H9 (cell line): ENCODE measurements around the gene PLD1. TPM values are rescaled to one million over a fixed set of nuclear protein-coding genes. Genes with fewer than 3 reads are reported as not detected.

ENCODE experiments used
- DNase-seq: peaks from one replicate; pipeline ENCODE4 v3.0.0-alpha.2; 2017
- H2AFZ ChIP-seq: one replicate; pipeline ENCODE4 v1.6.1; 2013; ENCODE audit warnings: mild to moderate bottlenecking, low read length, control low read depth, moderate library complexity
- H2AK5ac ChIP-seq: 2 replicates; pipeline ENCODE4 v1.6.1; 2013; ENCODE audit warnings: low read length, control low read depth, mixed read lengths; ENCODE audit not compliant: insufficient read length
- H2BK120ac ChIP-seq: one replicate; pipeline ENCODE4 v1.6.1; 2013; ENCODE audit warnings: low read depth, mild to moderate bottlenecking, low read length, control low read depth, inconsistent platforms; ENCODE audit not compliant: poor library complexity, severe bottlenecking
- H2BK12ac ChIP-seq: 2 replicates; pipeline ENCODE4 v1.6.1; 2013; ENCODE audit warnings: low read length, control low read depth, mixed read lengths, low read depth; ENCODE audit not compliant: insufficient read length
- H2BK15ac ChIP-seq: 2 replicates; pipeline ENCODE4 v1.6.1; 2013; ENCODE audit warnings: low read depth, low read length, control low read depth
- H2BK20ac ChIP-seq: one replicate; pipeline ENCODE4 v1.6.1; 2013; ENCODE audit warnings: low read depth, mild to moderate bottlenecking, low read length, control low read depth, inconsistent platforms; ENCODE audit not compliant: poor library complexity, severe bottlenecking
- H2BK5ac ChIP-seq: 2 replicates; pipeline ENCODE4 v1.6.1; 2013; ENCODE audit warnings: low read length, control low read depth, mixed read lengths; ENCODE audit not compliant: insufficient read length
- H3K14ac ChIP-seq: 2 replicates; pipeline ENCODE4 v1.6.1; 2013; ENCODE audit warnings: low read length, control low read depth; ENCODE audit not compliant: insufficient read depth
- H3K18ac ChIP-seq: 2 replicates; pipeline ENCODE4 v1.6.1; 2013; ENCODE audit warnings: low read depth, mild to moderate bottlenecking, mixed read lengths, low read length, control low read depth; ENCODE audit not compliant: insufficient read length
- H3K23ac ChIP-seq: 2 replicates; pipeline ENCODE4 v1.6.1; 2013; ENCODE audit warnings: low read length, control low read depth, mixed read lengths, low read depth; ENCODE audit not compliant: insufficient read length
- H3K23me2 ChIP-seq: 2 replicates; pipeline ENCODE4 v1.6.1; 2013; ENCODE audit warnings: low read depth, mild to moderate bottlenecking, mixed read lengths, low read length, control low read depth; ENCODE audit not compliant: insufficient read length, poor library complexity, severe bottlenecking
- H3K27ac ChIP-seq: 2 replicates; pipeline ENCODE4 v1.5.1; 2013; ENCODE audit warnings: low read length, control low read depth, mixed read lengths, low read depth; ENCODE audit not compliant: insufficient read length
- H3K27me3 ChIP-seq: 2 replicates; pipeline ENCODE4 v1.6.1; 2013; ENCODE audit warnings: low read length, control low read depth, inconsistent platforms; ENCODE audit not compliant: insufficient read depth
- H3K4ac ChIP-seq: 2 replicates; pipeline ENCODE4 v1.6.1; 2013; ENCODE audit warnings: low read depth, mild to moderate bottlenecking, control low read depth, inconsistent platforms, low read length, moderate library complexity
- H3K4me1 ChIP-seq: 2 replicates; pipeline ENCODE4 v1.6.1; 2013; ENCODE audit warnings: low read length, control low read depth, inconsistent platforms; ENCODE audit not compliant: insufficient read depth
- H3K4me2 ChIP-seq: 2 replicates; pipeline ENCODE4 v1.6.1; 2013; ENCODE audit warnings: low read length, control low read depth, mixed read lengths; ENCODE audit not compliant: insufficient read length, insufficient read depth
- H3K56ac ChIP-seq: 2 replicates; pipeline ENCODE4 v1.6.1; 2013; ENCODE audit warnings: low read depth, mild to moderate bottlenecking, mixed read lengths, low read length, control low read depth; ENCODE audit not compliant: insufficient read length
- H3K79me1 ChIP-seq: 2 replicates; pipeline ENCODE4 v1.6.1; 2013; ENCODE audit warnings: low read depth, mild to moderate bottlenecking, moderate library complexity, low read length, control low read depth, inconsistent platforms; ENCODE audit not compliant: insufficient read depth, poor library complexity, severe bottlenecking
- H3K79me2 ChIP-seq: 2 replicates; pipeline ENCODE4 v1.6.1; 2013; ENCODE audit warnings: low read length, control low read depth, inconsistent platforms; ENCODE audit not compliant: insufficient read depth
- H3K9ac ChIP-seq: 2 replicates; pipeline ENCODE4 v1.6.1; 2013; ENCODE audit warnings: low read length, control low read depth, mixed read lengths; ENCODE audit not compliant: insufficient read length; ENCODE audit errors: extremely low read depth
- H3K9me3 ChIP-seq: one replicate; pipeline ENCODE4 v1.6.1; 2013; ENCODE audit warnings: low read depth, low read length, inconsistent platforms; ENCODE audit not compliant: control insufficient read depth
- H3T11ph ChIP-seq: one replicate; pipeline ENCODE4 v1.6.1; 2013; ENCODE audit warnings: mild to moderate bottlenecking, low read length, control low read depth, inconsistent platforms
- H4K20me1 ChIP-seq: one replicate; pipeline ENCODE4 v1.6.1; 2013; ENCODE audit not compliant: control insufficient read depth, insufficient read length, insufficient read depth
- H4K5ac ChIP-seq: 2 replicates; pipeline ENCODE4 v1.6.1; 2013; ENCODE audit warnings: low read depth, mild to moderate bottlenecking, mixed read lengths, low read length, control low read depth; ENCODE audit not compliant: insufficient read length
- H4K8ac ChIP-seq: replicated peaks from 2 replicates; pipeline ENCODE4 v1.6.1; 2013; ENCODE audit warnings: low read length, control low read depth, mixed read lengths, low read depth; ENCODE audit not compliant: insufficient read length
- H4K91ac ChIP-seq: 2 replicates; pipeline ENCODE4 v1.6.1; 2013; ENCODE audit warnings: low read depth, mild to moderate bottlenecking, moderate library complexity, mixed read lengths, low read length, control low read depth; ENCODE audit not compliant: insufficient read length
- H3K27ac Mint-ChIP-seq, 3 experiments: 2 replicates in 2 of 3; 3 replicates in 1 of 3; pipeline ENCODE4 v1.8.0; 2020 to 2021; ENCODE audit warnings: mixed read lengths in 3 of 3, mild to moderate bottlenecking in 1 of 3, moderate library complexity in 1 of 3
- H3K27me3 Mint-ChIP-seq: 2 replicates; pipeline ENCODE4 v1.8.0; 2021; ENCODE audit warnings: low read depth, mild to moderate bottlenecking, moderate library complexity, mixed read lengths
- H3K36me3 Mint-ChIP-seq, 3 experiments: 2 replicates in 2 of 3; 3 replicates in 1 of 3; pipeline ENCODE4 v1.8.0; 2020 to 2021; ENCODE audit warnings: low read depth in 3 of 3, mixed read lengths in 3 of 3; ENCODE audit not compliant: insufficient read depth in 1 of 3
- H3K4me1 Mint-ChIP-seq, 2 experiments: 2 replicates each; pipeline ENCODE4 v1.8.0; 2020; ENCODE audit warnings: mixed read lengths in 2 of 2
- H3K4me3 Mint-ChIP-seq, 2 experiments: 2 replicates in 1 of 2; 3 replicates in 1 of 2; pipeline ENCODE4 v1.8.0; 2020 to 2021; ENCODE audit warnings: mild to moderate bottlenecking in 2 of 2, mixed read lengths in 2 of 2, moderate library complexity in 1 of 2
- H3K9me3 Mint-ChIP-seq, 2 experiments: 2 replicates in 1 of 2; 3 replicates in 1 of 2; pipeline ENCODE4 v1.8.0; 2020; ENCODE audit warnings: mild to moderate bottlenecking in 2 of 2, mixed read lengths in 2 of 2, moderate library complexity in 1 of 2
- CTCF ChIP-seq: fragments of 200-600 bp; sonication (generic); conservative IDR thresholded peaks from 3 replicates; pipeline ENCODE4 v1.8.0; 2021; ENCODE audit warnings: antibody characterized with exemption, mild to moderate bottlenecking
- WGBS: extraction: QIAGEN DNeasy Blood & Tissue Kit; methylation state at CpG from one replicate; pipeline ENCODE4 v1.1.7; 2013; ENCODE audit warnings: missing lambda C conversion rate, low lambda C conversion rate, mixed read lengths; ENCODE audit not compliant: insufficient read length; ENCODE audit errors: extremely low coverage; 5-methylcytosine and 5-hydroxymethylcytosine counted together
- total RNA-seq: library from RNA; stranded (reverse); gene quantifications from 2 replicates; pipeline ENCODE4 v1.2.1, GENCODE V29; 2021

The PLD1 gene
- total RNA-seq, 1 experiment from 2014 or later = 1.8 TPM

DNA sequence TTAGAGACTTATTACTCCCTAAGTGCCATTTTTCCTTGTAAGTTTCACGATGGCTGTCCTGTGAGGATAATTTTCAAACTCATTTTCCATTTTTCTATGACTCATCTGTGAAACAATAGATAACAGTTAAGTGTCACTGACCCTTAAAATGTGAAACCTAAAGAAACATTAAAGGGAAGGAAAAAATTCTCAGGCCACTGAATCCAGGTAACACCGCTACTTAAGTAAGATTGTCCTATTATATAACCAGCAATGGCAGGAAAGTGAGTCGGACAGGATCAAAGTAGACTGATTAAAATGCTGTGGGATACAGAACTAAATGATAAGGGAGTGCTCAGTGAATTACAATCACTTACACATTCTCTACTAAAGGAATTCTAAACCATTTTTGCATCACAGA is 12.4 kb downstream of the PLD1 start:
- no peak overlapping the region for H2AFZ ChIP-seq
- DNase-seq = no peak
- no peaks in the 10 kb centered on the region for H3K79me2 ChIP-seq
- no peaks in the 10 kb centered on the region for H3K79me1 ChIP-seq
- H2AK5ac ChIP-seq = no peak overlapping the region
- no CpG with 5 or more reads among the region's 3 CpGs for WGBS
- no peak overlapping the region for H4K5ac ChIP-seq
- no peak overlapping the region for H3K23ac ChIP-seq
- H4K8ac ChIP-seq = no peak overlapping the region
- no peak overlapping the region for H2BK20ac ChIP-seq
- H3K9me3 Mint-ChIP-seq = no peaks in the 10 kb centered on the region
- no peak overlapping the region for H3K4ac ChIP-seq
- H4K20me1 ChIP-seq = no peaks in the 10 kb centered on the region
- no peak overlapping the region for H2BK5ac ChIP-seq
- peaks cover 2% of the 10 kb centered on the region; the same call in 1 of the 2 replicates for H3K27me3 Mint-ChIP-seq
- H3K14ac ChIP-seq = no peak overlapping the region
- no peak overlapping the region for H3K9ac ChIP-seq
- peaks cover 10% of the 10 kb centered on the region; the same call in 1 of the 2 replicates for H3K4me1 ChIP-seq
- H3K23me2 ChIP-seq = no peaks in the 10 kb centered on the region
- H3K18ac ChIP-seq = no peak overlapping the region
- H3K4me2 ChIP-seq = no peak overlapping the region
- H3K27me3 ChIP-seq = no peaks in the 10 kb centered on the region
- H3K4me1 Mint-ChIP-seq = peaks cover 8 to 9% of the 10 kb centered on the region in 2 experiments
- no peak overlapping the region for H3K27ac Mint-ChIP-seq
- TF ChIP-seq CTCF = no peak
- no peak overlapping the region for H3T11ph ChIP-seq
- no peaks in the 10 kb centered on the region for H3K9me3 ChIP-seq
- no peak overlapping the region for H4K91ac ChIP-seq
- H3K4me3 Mint-ChIP-seq = no peak overlapping the region
- no peak overlapping the region for H2BK12ac ChIP-seq
- no peaks in the 10 kb centered on the region for H3K36me3 Mint-ChIP-seq
- H2BK120ac ChIP-seq = no peak overlapping the region
- no peak overlapping the region for H3K27ac ChIP-seq
- H2BK15ac ChIP-seq = no peak overlapping the region
- no peak overlapping the region for H3K56ac ChIP-seq
